Measurements from ENCODE around the gene OR1N1. TPM values are rescaled to one million over a fixed set of nuclear protein-coding genes. Genes with fewer than 3 reads are reported as not detected.

The OR1N1 gene
- total RNA-seq, 1 experiment from 2014 or later: not detected

DNA sequence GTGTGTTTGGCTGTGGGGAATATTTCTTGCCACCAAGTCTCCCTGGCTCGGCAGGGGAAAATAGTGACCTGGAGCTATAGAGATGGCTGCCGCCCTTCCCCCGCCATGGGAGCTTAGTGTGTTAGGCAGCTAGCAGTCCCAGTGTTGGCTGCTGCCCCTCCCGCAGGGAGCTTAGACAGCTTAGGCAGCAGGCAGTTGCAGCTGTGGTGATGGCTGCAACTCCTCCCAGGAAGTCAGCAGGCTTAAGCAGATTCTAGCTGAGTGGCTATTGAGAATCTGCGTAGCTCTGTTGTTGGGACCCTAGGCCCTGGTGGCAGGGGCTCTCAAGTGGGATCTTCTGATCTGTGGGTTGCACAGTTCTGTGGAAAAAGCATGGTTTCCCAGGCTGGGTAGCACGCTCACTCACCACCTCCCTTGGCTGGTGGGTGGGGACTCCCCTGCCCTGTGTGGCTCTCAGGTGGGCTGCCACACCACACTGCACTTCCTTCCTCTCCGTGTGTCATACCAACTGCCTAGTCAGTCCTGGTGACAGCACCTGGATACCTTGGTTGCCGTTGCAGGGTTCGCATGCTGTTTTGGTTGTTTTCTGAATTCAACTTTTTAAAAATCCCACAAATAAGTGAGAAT is 35.2 kb upstream of the OR1N1 start:
- POLR2A ChIA-PET (ENCODE audit: unreplicated experiment): no interaction called here
- Histone ChIP-seq H3K4me3 (ENCODE audit: low read length) (no peak overlapping the region), H3K4me2 (ENCODE audit: low read length) (no peak overlapping the region), H3K27me3 (ENCODE audit: low read length) (no peaks in the 10 kb centered on the region), H3K9ac (ENCODE audit: low read length) (no peak overlapping the region), H3K9me2 (replicated peaks; ENCODE audit: low read length) (no peaks in the 10 kb centered on the region), H3K9me3 (ENCODE audit: low read length) (no peaks in the 10 kb centered on the region), H2AFZ (ENCODE audit: low read length) (no peak overlapping the region), H3K4me1 (ENCODE audit: insufficient read depth, low read length) (no peaks in the 10 kb centered on the region), H3K27ac (ENCODE audit: low read length) (no peak overlapping the region), H3F3A (ENCODE audit: low read length, unreplicated experiment) (no peaks in the 10 kb centered on the region), H4K20me1 (ENCODE audit: low read length) (no peaks in the 10 kb centered on the region), H3K36me3 (ENCODE audit: low read depth, low read length) (no peaks in the 10 kb centered on the region), H3K79me2 (ENCODE audit: low read length) (no peaks in the 10 kb centered on the region)
- BruUV-seq (replicated peaks): no TSS peak
- TF ChIP-seq, protein P1, sequence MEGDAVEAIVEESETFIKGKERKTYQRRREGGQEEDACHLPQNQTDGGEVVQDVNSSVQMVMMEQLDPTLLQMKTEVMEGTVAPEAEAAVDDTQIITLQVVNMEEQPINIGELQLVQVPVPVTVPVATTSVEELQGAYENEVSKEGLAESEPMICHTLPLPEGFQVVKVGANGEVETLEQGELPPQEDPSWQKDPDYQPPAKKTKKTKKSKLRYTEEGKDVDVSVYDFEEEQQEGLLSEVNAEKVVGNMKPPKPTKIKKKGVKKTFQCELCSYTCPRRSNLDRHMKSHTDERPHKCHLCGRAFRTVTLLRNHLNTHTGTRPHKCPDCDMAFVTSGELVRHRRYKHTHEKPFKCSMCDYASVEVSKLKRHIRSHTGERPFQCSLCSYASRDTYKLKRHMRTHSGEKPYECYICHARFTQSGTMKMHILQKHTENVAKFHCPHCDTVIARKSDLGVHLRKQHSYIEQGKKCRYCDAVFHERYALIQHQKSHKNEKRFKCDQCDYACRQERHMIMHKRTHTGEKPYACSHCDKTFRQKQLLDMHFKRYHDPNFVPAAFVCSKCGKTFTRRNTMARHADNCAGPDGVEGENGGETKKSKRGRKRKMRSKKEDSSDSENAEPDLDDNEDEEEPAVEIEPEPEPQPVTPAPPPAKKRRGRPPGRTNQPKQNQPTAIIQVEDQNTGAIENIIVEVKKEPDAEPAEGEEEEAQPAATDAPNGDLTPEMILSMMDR (conservative IDR thresholded peaks at IDR 0.05; ENCODE audit: low read depth, low read length): no peak
- TF ChIP-seq EZH2phosphoT487 (IDR thresholded peaks at IDR 0.05; ENCODE audit: borderline replicate concordance, low read length) (no peak), EZH2 (IDR thresholded peaks at IDR 0.05; ENCODE audit: low read length, unreplicated experiment) (no peak)
- intact Hi-C loops (cut with micrococcal nuclease): no loop called here
- CTCF ChIA-PET: no interaction called here
- no peak for ATAC-seq
- DNase-seq: no peak

DNA sequence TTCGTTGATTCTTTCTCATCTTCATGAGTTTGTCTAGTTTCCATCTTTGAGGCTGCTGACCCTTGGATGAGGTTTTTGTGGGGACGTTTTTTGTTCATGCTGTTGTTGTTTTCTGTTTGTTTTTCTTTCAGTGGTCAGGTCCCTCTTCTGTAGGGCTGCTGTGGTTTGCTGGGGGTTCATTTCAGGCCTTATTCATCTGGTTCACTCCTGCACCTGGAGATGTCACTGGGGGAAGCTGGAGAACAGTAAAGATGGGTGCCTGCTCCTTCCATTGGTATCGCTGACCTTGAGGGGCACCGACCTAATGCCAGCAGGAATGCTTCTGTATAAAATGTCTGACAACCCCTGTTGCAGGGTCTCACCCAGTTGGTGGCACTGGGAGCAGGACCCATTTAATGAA is 34.4 kb upstream of the OR1N1 start:
- Histone ChIP-seq H3F3A (ENCODE audit: low read length, unreplicated experiment) (no peaks in the 10 kb centered on the region), H3K36me3 (ENCODE audit: low read depth, low read length) (no peaks in the 10 kb centered on the region), H3K79me2 (ENCODE audit: low read length) (no peaks in the 10 kb centered on the region), H3K27me3 (ENCODE audit: low read length) (no peaks in the 10 kb centered on the region), H3K9me2 (replicated peaks; ENCODE audit: low read length) (no peaks in the 10 kb centered on the region), H3K9me3 (ENCODE audit: low read length) (no peaks in the 10 kb centered on the region), H2AFZ (ENCODE audit: low read length) (no peak overlapping the region), H4K20me1 (ENCODE audit: low read length) (no peaks in the 10 kb centered on the region), H3K4me2 (ENCODE audit: low read length) (no peak overlapping the region), H3K4me1 (ENCODE audit: insufficient read depth, low read length) (no peaks in the 10 kb centered on the region), H3K9ac (ENCODE audit: low read length) (no peak overlapping the region), H3K4me3 (ENCODE audit: low read length) (no peak overlapping the region), H3K27ac (ENCODE audit: low read length) (no peak overlapping the region)
- POLR2A ChIA-PET (ENCODE audit: unreplicated experiment): no interaction called here
- CTCF ChIA-PET: no interaction called here
- BruUV-seq (replicated peaks): no TSS peak
- TF ChIP-seq EZH2phosphoT487 (IDR thresholded peaks at IDR 0.05; ENCODE audit: borderline replicate concordance, low read length): no peak
- TF ChIP-seq, protein P1 (conservative IDR thresholded peaks at IDR 0.05; ENCODE audit: low read depth, low read length): no peak
- no peak for TF ChIP-seq EZH2 (IDR thresholded peaks at IDR 0.05; ENCODE audit: low read length, unreplicated experiment)
- DNase-seq (no peak), ATAC-seq (no peak)
- intact Hi-C loops (cut with micrococcal nuclease): no loop called here

DNA sequence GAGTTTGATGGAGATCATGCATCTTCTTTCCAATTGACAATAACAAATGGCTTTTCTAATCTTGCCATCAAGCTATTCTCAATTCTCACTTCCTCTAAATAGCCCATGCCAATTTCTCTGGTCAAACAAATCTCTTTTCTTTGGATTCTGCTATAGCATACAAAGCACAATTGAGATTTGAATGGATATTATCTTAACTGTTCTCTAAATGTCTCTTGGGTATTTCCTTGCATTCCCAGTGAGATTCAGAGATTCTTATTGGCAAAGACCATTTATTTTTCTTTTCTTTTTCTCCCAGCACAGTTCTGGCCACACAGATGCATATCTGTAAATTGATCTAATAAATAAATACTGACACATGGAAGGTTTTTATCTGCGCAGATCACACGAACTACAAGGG is 25.7 kb upstream of the OR1N1 start, which contains the start of gene OR1N2:
Gene OR1N2 (plus strand): TSS at position 301 of the 400 bp plus-strand sequence. CDS start 100 bp downstream, outside the sequence.
- Histone ChIP-seq H3K27me3 (ENCODE audit: low read length) (peaks cover 22% of the 10 kb centered on the region; the same call in 1 of the 2 replicates), H3K79me2 (ENCODE audit: low read length) (no peaks in the 10 kb centered on the region), H3K4me3 (ENCODE audit: low read length) (no peak within 1 kb of the TSS), H3K9me3 (ENCODE audit: low read length) (no peaks in the 10 kb centered on the region), H3K27ac (ENCODE audit: low read length) (no peak within 1 kb of the TSS), H4K20me1 (ENCODE audit: low read length) (no peaks in the 10 kb centered on the region), H2AFZ (ENCODE audit: low read length) (no peak within 1 kb of the TSS), H3K9ac (ENCODE audit: low read length) (no peak within 1 kb of the TSS), H3K4me2 (ENCODE audit: low read length) (no peak within 1 kb of the TSS), H3K36me3 (ENCODE audit: low read depth, low read length) (no peaks in the 10 kb centered on the region), H3K4me1 (ENCODE audit: insufficient read depth, low read length) (no peaks in the 10 kb centered on the region), H3K9me2 (replicated peaks; ENCODE audit: low read length) (no peaks in the 10 kb centered on the region), H3F3A (ENCODE audit: low read length, unreplicated experiment) (no peaks in the 10 kb centered on the region)
- no TSS peak for BruUV-seq (replicated peaks)
- DNase-seq (no peak), ATAC-seq (no peak)
- ChIA-PET POLR2A (ENCODE audit: unreplicated experiment) (no interaction called here), CTCF (no interaction called here)
- intact Hi-C loops (cut with micrococcal nuclease): no loop called here
- no peak for TF ChIP-seq EZH2 (IDR thresholded peaks at IDR 0.05; ENCODE audit: low read length, unreplicated experiment)
- TF ChIP-seq EZH2phosphoT487 (IDR thresholded peaks at IDR 0.05; ENCODE audit: borderline replicate concordance, low read length): no peak
- TF ChIP-seq, protein P1 (conservative IDR thresholded peaks at IDR 0.05; ENCODE audit: low read depth, low read length): no peak
